ENCODE results near the gene DIPK1A.
"Not testable (repeated sequence)": the region's sequence is repeated elsewhere in the genome, so short reads cannot be mapped to it uniquely, and the experiment has no call there.

Gene DIPK1A

GRCh38 chr1:92975551-92976232 is 14.4 kb upstream of the DIPK1A start:
- no peak for DNase-seq

- DNase-seq: not testable (repeated sequence)
Observed at GRCh38 chr1:92974112-92974511, 12.8 kb upstream of the DIPK1A start.

- no peak for DNase-seq
Observed at GRCh38 chr1:92973203-92973897, 12.1 kb upstream of the DIPK1A start.

GRCh38 chr1:92972409-92973129 is 11.3 kb upstream of the DIPK1A start:
- DNase-seq: no peak

GRCh38 chr1:92971932-92972331 is 10.7 kb upstream of the DIPK1A start:
- DNase-seq: not testable (repeated sequence)

GRCh38 chr1:92970990-92971689 is 9.9 kb upstream of the DIPK1A start:
- no peak for DNase-seq

- no peak for DNase-seq
Observed at GRCh38 chr1:92969517-92969916, 8.3 kb upstream of the DIPK1A start.

GRCh38 chr1:92968138-92969032 is 7.1 kb upstream of the DIPK1A start:
- DNase-seq: peak; percentile 71

- peak; percentile 71 for DNase-seq
Observed at GRCh38 chr1:92964998-92965397, 3.7 kb upstream of the DIPK1A start.

- no peak for DNase-seq
Observed at GRCh38 chr1:92964316-92964715, 3.1 kb upstream of the DIPK1A start.

- peak; percentile 90 for DNase-seq
Observed at GRCh38 chr1:92961896-92962752, 862 bp upstream of the DIPK1A start.

GRCh38 chr1:92960395-92961130 is 699 bp downstream of the DIPK1A start:
- peak; percentile 81 for DNase-seq

GRCh38 chr1:92958203-92958970 is 2.9 kb downstream of the DIPK1A start:
- no peak for DNase-seq

GRCh38 chr1:92957030-92957734 is 4.1 kb downstream of the DIPK1A start:
- no peak for DNase-seq

- DNase-seq: no peak
Observed at GRCh38 chr1:92956254-92957029, 4.8 kb downstream of the DIPK1A start.

GRCh38 chr1:92953491-92953890 is 7.8 kb downstream of the DIPK1A start:
- peak; percentile 65 for DNase-seq

- no peak for DNase-seq
Observed at GRCh38 chr1:92952714-92953113, 8.5 kb downstream of the DIPK1A start.

GRCh38 chr1:92951141-92951582 is 10.1 kb downstream of the DIPK1A start:
- DNase-seq: peak; percentile 52

Measured in CD4-positive, alpha-beta T cell treated with Interleukin-10 for 1 hour (primary cell).